NCI-H1417 (cell line): ENCODE data around the gene ADAMTS4.
A peak's percentile ranks its signal among the peaks of the same experiment; 100 is the strongest.

ENCODE experiments used
- DNase-seq, 3 experiments: peaks; one replicate each; lab custom pipeline; 2025; lab: John Stamatoyannopoulos, UW

The ADAMTS4 gene

DNA sequence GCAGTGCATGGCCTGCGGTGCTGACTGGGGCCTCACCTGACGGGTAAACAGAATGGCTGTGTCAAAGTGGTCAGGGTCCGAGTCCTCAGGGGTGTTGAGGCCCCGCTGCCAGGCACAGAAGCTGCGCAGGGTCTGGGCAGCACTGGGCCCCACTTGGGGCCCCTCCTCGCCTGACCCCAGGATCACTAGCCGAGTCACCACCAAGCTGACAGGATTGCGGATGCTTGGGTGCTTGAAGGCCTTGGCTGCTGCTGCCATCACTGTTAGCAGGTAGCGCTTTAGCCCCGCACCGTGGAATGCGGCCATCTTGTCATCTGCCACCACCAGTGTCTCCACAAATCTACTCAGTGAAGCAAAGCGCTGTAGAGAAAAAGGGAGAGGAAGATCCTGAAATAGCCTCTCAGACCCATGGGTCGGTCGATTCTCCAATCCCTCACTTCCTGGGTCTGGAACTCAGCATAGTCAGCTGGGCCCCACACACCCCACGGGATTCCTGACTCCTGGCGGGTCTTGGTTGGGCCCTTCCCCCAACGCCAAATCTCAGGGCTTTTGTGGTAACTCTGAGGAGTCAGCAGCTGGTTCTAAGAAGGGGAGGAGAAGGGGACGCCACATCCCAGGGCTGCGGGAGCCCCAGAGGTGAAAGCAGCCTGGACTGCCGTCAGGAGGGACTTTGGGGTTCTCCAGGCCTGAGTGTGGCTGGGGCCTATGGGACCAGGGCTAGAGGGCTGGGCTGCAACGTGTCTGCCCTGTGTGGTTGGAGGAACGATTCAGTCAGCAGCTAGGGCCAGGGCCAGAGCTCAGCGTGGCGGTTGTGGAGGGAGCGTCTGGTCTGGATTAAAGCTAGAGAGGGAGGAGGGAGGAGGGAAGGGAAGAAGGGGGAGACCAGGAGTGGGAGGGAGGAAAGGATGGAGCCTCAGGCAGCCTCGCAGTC lies 2.1 kb downstream of the ADAMTS4 start:
- no peak for DNase-seq

DNA sequence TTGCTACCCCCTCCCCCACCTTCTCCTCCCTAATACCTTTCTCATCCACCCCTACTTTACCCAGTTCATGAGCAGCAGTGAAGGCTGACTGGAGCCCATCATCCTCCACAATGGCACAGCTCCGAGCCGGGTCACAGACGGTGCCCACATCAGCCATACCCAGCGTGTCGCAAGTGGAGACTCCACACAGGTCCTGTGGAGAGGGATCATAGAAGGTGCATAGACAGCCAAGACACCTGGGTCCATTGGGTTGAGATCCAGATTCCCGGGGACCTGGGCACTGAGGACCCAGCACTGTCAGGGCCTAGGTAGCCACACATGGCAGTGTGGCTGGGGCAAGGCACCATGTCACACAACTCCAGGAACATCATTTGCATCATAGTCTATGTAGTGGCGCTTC lies 2.7 kb downstream of the ADAMTS4 start:
- no peak for DNase-seq

DNA sequence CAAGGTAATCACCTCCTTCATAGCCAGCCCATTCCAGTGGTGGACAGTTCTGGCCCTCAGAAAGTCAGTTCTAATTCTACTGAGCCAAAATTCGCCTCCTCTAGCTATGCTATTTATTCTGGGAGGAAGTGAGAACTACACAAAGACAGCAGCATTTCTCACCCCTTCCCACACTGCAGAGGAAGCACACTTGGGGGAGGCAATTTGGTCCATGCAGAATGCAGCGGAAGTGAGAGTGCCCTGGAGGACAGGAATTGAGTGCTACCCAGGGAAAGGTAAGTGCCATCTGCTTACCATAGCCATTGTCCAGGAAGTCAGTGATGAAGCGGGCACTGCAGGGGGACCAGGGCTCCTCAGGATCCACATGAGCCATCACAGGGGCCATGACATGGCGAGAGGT lies 3.7 kb downstream of the ADAMTS4 start:
- no peak for DNase-seq

DNA sequence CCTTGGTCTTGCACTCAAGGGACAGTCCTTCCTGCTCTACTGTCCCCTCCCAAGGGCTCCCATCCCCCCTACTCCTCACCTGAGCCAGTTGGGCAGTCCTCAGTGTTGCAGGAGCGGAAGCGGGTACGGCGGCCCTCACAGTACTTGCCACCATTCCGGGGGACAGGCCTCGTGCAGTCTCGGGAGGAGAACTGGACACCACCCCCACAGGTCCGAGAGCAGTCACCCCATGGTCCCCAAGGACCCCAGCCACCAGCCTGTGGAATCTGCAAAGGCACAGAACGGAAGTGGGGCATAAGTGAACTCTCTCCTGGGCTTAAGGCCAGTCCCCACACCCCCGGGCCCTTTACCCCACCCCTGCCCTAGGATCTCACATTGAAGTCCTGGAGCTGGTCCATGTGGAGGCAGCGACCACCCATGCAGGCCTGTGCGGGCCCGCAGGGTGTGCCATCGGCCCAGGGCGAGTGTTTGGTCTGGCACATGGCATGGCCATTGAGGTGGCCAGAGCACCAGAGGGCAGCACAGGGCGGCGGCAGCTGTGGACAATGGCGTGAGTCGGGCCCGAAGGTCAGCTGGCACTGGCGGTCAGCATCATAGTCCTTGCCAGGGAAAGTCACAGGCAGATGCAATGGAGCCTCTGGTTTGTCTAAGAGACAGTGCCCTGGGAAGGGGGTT lies 5.2 kb downstream of the ADAMTS4 start:
- DNase-seq, result no peak

DNA sequence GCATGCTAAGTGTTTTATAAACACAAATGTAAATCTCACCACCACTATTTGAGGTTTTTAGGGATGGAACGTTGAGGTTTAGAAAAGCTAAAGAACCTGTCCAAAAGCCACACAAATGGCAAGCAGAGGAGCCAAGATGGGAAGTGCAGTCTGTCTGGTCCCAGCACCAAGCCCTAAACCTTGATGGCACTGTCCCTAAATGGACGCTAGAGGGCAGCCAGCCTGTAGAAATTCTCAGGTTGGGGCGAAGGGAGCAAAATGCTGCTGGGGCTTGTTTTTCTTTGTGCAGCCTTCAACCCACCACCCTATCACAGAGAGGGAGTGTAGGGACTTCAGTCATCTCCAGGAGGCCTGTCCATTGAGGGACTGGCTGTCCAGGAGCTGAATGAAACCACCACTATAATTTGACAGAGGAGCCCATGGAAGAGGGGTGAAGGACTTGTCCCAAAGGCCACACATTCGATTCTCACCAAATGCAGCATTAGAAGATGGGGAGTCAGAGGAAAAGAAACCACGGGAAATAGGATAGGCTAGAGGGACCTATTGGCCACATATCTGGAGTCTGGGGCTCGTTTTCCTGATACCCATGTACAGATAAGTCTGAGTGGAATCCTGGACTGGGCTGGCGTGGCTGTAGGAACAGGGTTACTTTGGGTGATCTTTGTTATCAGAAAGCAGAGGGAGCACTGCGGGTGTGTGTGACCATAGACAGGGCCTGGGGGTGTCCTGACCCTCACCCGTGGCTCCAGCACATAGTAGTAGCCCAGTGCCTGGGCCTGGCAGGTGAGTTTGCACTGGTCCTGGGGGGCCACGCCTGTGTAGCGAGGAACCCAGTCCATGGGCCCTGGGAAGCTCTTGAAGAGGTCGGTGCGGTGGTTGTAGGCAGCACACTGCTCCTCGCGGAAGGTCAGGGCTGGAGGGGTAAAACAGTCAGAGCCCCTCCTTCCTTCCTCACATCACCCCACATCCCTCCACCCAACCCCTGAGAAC lies 6.1 kb downstream of the ADAMTS4 start:
- DNase-seq, result peak; percentile 50 to 88 (median 86)

DNA sequence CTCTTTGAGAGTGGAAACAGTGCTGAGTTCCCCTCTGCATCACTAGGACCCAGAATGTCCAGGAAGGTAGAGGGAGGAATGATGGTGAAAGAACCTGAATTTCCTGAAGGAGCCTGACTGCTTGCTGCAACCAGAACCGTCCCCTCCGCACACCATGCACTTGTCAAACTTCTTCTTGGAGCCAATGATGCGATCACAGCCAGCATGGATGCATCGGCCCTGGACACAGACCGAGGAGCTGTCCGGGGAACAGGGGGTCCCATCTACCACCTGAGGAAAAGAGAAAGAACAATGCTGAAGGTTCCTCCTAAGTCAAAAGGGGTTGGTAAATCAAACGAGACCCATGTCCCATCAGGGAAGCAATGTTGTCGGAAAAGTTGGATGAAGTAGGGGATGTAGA lies 6.9 kb downstream of the ADAMTS4 start:
- no peak for DNase-seq

DNA sequence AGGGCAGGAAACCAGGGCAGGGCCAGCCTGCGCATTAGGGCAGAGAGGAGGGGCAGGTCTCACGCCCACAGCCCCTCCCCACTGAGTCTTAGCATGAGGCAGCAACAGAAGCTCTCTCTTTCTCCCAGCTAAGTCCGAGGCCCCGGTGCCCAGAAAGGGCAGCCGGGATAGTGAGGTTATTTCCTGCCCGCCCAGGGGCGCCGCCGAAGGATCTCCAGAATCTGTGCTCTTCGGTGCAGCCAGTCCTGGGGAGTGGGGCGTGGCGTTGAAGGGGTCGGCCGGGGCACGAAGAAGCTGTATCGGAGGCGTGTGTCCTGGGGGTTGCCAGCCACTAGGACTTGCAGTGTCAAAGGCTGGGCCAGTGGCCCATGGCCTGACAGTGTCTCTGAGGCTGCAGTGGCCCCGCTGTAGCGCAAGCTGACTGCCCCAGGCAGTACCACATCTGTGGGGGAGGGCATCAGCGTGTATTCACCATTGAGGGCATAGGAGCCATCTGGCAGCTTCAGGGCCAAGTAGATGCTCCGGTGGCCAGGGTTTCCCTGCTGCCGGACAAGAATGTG lies 7.8 kb downstream of the ADAMTS4 start:
- peak in 2 of 3 experiments; percentile 7 to 10 for DNase-seq

DNA sequence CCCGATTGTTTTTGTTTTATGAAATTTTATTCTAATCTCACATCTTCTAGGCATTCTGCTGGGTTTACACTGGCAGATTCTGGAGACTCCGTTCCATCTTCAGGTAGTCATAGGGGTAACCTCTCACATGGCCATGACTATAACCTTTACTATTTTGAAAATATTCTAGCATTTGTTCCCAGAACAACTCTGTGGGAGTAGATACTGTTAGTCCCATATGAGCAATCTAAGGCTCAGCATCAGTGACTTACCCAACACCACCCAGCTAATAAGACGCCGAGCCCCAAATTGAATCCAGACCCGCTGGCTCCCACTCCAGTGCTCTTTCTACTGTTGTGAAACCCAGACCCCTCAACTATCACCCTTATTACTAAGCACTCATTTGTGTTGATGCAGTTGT lies 9.8 kb downstream of the ADAMTS4 start:
- DNase-seq, result no peak

DNA sequence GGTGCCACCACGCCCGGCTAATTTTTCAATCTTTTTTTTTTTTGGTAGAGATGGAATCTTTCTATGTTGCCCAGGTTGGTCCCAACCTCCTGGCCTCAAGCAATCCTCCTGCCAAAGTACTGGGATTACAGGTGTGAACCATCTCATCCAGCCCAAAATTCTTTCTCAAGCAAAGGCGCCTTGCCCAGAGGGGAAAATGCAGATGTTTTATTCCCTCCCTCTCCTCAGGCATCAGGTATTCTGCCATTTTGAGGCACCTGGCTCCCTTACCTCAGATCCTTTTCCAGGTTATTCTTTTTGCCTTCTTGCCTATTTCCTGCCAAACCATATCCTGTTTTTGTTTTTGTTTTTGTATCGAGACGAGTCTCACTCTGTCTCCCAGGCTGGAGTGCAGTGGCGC lies 10.5 kb downstream of the ADAMTS4 start:
- DNase-seq, result no peak

DNA sequence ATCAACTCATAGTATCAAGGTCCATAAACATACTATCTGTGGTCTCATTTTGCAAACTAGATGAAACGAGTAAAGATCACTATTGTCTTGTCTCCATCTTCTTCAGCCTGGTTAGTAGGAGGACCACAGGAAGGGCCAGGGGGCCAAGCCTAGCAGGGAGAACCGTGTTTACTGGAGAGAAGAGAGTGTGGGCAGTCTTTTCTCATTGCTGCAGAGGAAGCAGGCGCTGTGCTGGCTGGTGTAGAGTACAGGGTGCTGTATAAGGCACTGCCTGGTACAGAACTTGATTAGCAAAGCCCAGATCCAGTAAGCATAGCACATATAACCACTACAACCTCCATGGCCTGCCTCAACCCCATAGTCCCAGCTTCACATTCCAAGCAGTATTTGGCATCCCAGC lies 11.5 kb downstream of the ADAMTS4 start:
- no peak for DNase-seq

DNA sequence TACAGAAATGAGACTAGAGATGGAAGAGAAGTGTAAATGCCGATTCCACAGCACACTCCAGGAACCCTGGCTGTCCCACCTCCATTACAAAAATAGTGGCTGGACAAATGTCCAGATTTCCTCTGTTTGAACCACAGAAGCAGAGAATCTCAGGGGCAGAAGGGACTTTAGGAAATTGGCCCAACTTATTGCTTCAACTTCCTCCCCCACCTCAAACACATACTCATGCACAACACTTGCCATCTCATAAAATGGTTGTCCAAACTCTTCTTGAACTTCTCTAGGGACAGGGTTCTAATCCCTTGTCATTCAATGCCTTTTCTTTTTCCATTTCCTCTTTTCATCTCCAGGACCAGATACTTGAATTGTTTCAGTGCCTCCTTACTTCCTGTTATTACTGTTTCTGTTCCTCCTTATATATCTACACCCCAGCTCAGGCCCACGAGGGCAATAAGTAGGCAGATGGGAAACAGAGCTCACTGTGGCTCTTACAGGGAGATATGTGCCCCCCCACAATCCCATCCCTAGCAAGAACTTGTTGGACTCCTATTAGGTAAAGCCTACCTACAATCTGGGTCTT lies 13.0 kb downstream of the ADAMTS4 start:
- no peak for DNase-seq

DNA sequence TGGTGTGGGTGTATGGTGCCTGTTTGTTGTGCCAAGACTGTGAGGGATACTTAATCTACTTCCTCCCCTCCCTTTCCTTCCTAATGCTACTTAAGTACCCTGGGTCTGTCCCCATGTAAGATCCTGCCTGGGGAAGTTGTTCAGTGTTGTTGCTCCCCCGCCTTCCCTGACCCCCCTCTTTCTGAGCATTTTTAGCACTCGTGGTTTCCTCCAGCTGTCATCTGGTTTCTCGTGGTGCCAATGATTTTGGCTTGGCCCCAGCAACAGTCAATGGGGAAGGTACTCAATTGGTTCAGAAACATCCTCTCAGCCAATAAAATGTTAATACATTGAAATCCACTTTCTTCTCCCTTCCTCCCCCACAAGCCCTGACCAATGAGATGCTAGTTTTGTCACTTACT lies 13.6 kb downstream of the ADAMTS4 start:
- no peak for DNase-seq

DNA sequence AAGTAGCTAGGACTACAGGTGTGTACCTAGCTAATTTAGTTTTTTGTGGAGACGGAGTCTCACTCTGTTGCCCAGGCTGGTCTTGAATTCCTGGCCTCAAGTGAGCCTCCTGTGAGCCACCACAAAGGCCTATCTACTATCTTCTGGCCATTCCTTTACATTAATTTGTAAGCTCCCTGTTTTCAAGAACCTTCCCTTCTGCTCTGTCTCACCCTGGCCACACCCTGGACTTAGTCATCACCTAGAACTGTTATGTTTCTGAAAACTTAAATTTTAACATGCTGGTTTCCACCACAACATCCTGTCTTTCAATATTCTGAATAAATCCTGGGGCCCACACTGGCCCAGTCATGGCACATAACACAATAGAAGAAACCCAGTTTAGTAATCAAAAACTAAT lies 16.6 kb downstream of the ADAMTS4 start:
- no peak for DNase-seq

DNA sequence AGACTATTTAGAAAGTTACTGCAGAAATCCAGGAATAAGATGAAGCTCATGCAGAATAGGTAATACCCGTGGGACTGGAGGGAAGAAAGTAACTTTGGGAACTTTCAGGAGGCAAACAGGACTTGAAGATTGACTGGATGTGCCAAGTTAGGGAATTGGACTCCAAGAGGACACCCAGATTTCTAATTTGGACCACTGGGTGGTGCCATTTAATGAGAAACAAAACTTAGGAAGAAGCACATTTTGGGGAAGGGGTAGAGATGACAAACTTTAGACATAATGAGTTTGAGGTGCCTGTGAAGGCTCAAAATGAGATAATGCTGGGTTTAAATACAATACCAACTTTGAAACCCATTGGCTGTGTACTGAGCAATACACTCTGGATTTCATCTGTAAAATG lies 18.2 kb downstream of the ADAMTS4 start:
- DNase-seq, result peak in 1 of 3 experiments; percentile 4

DNA sequence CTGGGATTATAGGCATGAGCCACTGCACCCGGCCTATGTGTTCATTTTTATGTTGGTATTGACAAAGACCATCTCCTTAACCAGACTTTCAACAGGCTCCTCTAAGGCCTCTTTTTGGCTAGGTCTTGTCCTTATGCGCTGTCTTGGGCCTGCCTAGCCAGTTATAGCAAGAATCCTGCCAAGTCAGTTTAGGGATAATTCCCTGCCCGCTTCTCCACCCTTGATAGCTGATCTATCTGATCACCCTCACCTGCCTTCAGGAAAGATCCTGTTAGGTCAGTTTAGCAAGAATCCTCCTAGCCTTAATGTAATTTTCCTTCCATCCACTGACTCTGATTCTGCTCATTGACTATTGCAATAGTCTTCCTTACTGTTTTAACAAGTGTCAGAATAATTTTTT lies 19.2 kb downstream of the ADAMTS4 start:
- no peak for DNase-seq

DNA sequence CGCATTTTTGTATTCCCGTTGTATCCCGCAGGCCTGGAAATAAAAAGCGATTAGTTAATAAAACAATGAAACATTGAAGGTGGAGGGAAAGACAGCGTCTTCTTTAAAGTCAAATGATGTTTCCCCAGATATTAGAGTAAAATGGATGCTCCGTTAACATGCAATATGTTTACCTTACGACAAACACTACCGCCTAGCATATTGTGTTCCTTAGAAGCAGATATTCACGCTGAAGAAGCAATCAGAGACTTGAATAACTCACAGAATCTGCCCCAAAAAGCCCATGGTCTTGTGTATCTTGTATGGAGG lies 21.0 kb downstream of the ADAMTS4 start:
- peak in 2 of 3 experiments; percentile 71 to 80 for DNase-seq

DNA sequence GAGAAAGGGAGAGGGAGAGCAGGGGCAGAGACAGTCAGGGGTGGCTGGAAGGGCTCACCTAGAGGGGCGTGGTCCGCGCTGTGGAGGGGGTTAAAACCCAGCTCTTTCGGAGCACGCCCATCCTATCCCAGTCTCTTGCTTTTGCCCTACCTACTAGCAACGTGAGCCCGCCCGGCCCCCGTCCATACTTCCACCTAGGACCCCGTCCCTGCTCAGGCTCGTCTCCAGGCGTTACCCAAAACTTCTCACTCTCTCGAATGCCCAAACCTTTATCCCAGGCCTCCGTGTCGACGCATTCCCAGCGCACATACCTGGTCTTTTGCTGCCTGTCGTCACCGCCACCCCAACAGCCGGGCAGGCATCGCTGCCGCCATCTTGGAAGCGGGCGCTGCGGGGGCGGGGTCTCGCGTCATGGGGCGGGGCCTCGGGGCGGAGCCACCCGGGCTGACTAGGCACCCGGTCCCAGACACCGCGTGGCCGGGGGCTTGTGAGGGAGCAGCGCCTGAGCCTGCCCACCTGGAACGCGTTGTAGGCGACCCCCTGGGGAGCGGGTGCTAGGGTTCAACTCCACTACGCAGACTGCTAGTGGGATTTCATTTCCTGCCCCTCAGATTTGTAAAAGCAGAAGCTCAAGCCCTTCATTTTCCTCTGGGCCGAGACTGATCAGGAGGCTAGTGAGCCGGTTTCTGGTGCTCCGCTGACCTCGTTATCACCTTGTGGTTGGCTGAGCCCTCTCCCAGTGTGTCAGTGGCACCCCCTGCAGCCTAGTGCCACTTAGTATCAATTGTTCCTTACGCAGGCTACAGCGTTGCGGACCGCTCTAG lies 21.5 kb downstream of the ADAMTS4 start, which contains the start of gene B4GALT3:
B4GALT3 (minus strand) TSS at position 396 of the 824 bp plus-strand sequence. CDS start 1,447 bp downstream, outside the sequence.
- peak; percentile 97 to 98 (median 98) for DNase-seq

DNA sequence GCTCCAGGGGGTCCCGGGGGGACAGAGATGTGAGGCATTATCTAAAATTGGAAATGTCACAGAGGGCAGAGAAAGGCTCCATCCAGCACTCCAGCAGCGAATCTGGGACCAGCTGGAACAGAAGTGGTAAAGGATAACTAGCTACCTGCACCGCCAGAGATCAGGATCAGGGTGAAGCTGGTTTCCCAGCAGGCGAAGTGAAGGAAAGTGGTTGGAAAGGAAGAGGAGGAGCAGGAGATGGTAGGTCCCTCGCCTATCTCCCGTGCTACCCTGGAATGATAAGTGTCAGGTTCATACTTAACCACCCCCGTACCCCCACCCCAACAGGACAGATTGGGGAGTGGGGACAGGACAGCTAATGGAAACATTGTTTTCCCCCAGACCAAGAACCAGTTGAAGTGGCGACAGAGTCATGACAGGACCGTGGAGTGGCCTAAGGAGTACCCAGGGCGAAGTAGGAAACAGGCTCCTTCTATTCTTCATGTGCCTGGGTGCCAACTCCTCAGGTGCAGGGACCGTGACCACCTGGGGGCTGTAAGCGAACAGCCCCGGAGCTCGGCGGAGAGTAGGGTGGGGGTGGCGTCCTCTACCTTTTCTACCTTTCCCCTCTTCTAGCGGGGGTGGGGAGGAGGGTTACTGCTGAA lies 22.3 kb downstream of the ADAMTS4 start:
- peak in 1 of 3 experiments; percentile 58 for DNase-seq

DNA sequence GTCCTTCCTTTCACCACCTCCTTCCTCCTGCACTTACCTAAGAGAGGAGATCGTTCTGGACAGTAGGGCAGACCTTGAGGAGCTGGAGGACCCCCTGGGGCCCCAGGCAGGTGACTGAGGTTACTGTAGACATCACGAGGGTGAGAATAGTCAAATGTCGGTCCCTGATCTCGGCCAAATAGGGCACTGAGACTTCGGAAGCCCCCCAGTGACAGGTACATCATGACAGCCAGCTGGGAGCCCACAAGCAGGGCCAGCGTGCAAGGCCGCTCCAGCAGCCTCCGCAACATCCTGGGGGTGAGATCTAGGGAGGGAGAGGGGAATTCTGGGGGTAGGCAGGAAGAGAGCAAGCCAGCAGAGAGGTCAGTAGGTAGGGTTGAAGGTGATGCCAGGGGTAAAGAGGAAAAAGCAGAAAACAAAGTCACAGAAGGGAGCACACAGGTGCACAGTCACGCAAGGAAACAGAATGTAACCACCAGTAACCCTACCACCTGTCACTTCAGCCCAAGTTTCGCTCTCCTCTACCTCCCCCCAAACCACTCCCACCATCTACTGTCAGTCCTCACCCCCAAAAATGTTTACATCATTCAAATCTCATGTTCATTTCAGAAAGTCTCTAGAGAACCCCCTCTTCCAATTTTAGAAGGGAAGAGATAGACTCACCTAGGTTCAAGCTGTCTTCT lies 22.9 kb downstream of the ADAMTS4 start:
- DNase-seq, result no peak
